ENCODE measurements around the gene UBXN2A. TPM values are rescaled to one million over a fixed set of nuclear protein-coding genes. Genes with fewer than 3 reads are reported as not detected.
"Not testable (repeated sequence)": the region's sequence is repeated elsewhere in the genome, so short reads cannot be mapped to it uniquely, and the experiment has no call there.

UBXN2A gene
- total RNA-seq, 1 experiment from 2014 or later, result 19.3 TPM

DNA sequence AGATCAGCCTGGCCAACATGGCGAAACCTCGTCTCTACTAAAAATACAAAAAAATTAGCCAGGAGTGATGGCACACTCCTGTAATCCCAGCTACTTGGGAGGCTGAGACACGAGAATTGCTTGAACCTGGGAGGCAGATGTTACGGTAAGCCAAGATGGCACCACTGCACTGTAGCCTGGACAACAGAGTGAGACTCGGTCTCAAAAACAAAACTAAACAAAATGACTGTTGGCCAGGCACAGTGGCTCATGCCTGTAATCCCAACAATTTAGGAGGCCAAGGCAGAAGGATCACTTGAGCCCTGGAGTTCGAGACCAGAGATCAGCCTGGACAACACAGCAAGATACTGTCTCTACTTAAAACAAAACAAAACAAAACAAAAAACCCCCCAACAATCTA, 102.9 kb downstream of the UBXN2A start:
- DNase-seq (ENCODE audit: low read depth), result not testable (repeated sequence)

DNA sequence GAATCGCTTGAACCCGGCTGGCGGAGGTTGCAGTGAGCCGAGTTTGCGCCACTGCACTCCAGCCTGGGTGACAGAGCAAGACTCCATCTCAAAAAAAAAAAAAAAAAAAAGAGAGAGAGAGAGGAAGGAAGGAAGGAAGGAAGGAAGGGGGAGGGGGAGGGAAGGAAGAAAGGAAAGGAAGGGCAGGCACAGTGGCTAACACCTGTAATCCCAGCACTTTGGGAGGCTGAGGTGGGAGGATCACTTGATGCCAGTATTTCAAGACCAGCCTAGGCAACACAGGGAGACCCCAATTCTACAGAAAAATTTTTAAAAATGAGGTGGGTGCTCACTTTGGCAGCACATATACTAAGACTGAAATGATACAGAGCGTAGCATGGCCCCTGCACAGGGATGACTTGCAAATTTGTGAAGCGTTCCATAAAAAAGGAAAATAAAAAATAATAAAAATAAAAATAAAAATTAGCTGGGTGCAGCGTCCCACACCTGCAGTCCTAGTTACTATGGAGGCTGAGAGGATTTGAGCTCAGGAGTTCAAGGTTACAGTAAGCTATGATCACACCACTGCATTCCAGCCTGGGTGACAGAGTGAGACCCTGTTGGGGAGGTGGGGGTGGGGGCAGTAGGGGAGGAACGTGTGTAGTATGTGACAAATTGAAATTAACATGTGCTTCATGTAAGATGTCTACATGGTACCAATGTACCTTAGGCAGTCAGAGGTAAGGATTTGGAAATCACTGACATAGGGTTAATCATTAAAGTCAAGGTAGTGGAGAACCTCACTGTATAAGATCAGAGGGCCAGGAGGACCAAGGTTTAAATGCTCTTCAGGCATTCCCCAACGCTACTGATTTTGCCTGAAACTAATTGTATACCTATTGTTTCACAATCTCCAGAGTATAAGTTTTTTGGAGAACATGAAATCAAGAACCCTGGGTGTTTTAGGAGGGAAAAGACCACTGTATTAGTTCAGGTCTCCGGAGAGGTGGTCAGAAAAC, 105.5 kb downstream of the UBXN2A start:
- DNase-seq (ENCODE audit: low read depth), result no peak

DNA sequence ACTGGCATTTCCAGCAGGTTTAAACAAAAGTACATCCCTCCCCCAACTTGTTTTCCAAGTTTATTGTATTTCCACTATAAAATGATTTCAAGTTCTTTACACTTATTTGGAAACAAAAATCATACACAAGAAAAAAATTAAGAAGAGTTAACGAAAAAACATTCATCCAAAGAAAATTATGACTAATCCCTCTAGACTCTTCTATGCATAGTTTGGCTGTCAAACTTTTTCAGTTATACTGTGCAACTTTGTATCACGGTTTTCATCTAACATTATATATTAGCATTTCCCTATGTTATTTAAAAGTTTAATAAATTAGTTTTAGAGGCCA, 106.3 kb downstream of the UBXN2A start:
- no peak for DNase-seq (ENCODE audit: low read depth)

DNA sequence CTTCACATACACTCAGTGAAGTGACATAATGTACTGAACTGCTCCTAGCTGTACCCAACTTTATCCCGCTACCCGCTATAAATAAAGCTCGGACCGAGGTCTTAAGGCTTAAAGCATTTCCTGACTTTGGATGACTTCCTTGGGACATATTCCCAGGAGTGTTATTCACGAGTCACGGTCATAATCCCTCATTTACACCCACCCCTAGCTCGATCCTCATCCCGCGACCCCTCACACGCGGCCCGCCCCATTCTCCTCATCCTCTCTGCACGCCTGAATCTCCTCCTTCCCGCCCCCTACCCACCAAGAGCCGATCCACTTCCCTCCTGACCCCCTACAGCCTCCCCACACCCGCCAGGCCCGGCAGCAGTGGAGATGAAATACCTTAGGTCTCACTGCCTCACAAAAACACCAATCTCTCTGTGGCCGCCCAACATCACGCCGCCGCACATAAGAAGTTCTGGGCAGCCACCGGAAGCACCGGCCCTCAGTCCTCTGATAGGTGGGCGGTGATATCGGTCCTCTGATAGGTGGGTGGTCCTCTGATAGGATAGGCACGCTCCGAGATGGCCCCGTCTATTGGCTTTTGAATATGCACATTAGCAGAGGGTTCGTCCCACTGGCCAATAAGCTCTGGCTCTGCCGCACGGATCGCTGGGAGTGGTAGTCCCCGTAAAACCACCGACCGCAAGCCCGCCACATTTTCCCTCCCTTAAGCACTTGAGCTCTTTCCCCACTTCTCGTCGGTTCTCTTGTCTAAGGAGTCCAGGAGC, 106.9 kb downstream of the UBXN2A start, which contains the start of gene WDCP:
TSS of gene WDCP (minus strand) at position 462 of the 773 bp plus-strand sequence. CDS start 7,897 bp downstream, outside the sequence.
- peak; percentile 98 for DNase-seq (ENCODE audit: low read depth)

DNA sequence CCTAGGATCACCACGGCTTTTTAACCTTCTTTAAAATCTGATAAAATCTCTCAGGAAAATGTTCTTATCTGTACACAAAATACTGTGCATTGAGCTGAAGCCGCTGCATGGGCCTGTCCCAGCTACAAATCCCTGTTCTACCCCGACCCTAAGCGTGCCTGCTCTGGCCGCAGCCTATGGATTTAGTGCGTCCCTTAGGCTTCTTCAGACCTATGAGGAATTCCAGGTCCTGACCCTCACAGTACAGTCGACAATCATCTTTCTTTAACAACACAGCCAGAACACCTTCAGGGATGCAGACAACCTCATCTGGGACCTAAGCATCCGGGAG, 107.4 kb downstream of the UBXN2A start:
- DNase-seq (ENCODE audit: low read depth), result no peak

DNA sequence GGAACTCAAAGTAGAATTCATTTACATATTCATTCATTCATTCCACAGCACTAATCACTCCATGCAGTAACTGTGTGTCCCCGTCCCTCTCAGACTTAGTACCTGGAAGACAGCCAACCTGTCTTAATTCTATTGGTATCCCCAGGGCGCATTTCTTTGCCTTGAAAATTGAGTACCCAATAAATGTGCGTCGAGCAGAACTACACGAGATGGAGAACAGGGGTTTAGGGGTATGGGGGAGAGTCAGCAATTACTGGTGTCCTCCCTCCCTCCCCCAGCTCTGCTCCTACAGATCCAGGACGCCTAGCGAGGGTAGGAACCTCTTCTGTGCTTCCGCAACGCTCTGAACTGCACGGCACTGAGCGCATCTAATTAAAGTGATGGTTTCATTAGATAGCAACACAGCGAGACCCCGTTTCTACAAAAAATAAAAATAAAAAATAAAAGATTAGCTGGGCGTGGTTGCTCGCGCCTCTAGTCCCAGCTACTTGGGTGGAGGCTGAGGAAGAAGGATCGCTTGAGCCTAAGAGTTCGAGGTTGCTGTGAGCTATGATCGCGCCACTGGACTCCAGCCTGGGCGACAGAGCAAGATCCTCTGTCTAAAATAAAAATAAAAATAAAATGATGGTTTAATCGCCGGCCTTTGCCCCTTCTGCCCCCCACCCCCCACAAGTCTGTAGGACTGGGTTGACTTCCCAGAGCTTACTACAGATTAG, 108.7 kb downstream of the UBXN2A start:
- no peak for DNase-seq (ENCODE audit: low read depth)

DNA sequence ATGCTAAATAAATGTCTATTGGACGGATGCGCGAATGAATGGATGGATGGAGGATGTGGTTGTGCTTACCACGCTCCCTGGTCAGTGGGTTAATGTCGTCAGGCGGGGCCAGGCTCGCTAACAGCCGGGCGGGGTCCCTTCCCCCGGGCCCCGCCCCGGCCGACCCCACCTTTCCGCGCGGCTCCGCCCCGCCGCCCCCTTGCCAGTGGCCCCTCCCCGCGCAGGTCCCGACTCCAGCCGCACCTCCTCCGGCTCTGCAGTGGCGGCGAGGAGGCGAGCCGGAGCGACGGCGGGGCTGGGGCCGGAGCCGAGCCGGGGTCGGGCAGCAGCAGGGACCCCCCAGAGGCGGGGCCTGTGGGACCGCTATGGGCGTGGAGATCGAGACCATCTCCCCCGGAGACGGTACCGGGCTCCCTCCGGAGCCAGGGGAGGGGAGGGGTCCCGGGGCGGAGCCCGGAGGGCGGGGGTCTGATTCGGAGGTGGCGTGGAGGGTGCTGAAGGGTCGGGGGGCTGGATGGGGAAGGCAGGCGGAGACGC, 109.3 kb downstream of the UBXN2A start, which contains the start of gene FKBP1B:
TSS of gene FKBP1B (plus strand) at position 257 of the 537 bp plus-strand sequence. CDS start at position 366, 109 bp downstream.
- peak; percentile 43 for DNase-seq (ENCODE audit: low read depth)

DNA sequence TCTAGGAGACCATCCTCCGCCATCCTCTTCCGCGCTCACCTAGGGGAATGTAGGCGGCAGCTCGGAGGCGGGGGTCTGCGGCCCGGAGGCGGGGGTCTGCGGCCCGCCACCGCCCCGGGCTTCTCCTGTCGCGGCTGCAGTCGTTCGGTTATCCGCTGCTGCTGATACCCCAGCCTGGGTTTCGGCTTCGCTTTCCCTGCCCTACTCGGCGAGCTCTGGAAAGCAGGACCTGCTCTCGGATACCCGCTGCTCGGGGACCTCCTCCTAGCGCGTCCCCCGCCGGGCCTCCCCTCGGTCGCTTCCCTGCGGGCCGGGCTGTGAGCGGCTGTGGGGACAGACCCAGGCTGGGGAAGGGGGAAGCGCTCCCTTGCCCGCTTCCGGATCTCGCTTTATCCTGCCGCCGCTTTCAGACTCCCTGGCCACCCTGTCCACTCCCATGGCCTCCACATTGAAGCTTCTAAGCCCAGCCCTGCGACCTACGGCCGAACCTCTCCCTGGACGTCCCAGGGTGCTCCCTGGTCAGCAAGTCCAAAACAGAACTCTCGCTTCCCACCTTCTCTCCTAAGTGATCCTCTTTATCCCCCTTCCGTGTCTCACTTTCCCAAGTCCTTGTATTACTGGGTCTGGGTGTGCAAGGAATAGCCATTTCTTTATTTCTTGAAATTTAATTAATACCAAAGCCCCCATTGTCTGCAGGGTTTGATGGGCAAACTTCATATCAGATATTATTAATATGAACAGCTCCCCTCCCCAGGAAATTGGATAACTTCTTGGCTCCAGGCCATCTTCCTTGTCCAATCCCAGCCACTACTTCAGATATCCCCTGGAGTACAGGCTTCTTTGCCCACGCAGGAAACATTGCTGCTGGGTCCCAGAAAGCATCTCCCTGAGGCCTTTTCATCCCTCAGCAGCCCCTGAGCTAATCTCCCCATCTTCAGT, 110.0 kb downstream of the UBXN2A start:
- no peak for DNase-seq (ENCODE audit: low read depth)

DNA sequence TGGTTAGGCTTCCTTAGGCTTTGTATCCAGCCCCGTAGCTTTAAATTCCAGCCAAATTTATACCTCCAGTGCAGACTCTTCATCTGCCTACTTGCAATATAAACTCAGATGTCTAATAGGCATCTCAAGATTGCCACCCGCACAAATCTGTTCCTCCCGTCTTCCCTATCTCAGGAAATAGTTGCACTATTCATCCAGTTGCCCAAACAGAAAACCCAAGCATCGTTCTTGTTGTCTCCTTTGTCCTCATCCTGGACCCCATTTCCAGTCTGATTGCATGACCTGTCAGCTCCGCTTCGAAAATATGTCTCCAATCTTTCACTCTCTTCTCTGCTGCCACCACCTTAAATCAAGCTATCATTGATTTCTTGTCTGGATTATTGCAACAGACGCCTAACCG, 111.6 kb downstream of the UBXN2A start:
- DNase-seq (ENCODE audit: low read depth), result no peak

DNA sequence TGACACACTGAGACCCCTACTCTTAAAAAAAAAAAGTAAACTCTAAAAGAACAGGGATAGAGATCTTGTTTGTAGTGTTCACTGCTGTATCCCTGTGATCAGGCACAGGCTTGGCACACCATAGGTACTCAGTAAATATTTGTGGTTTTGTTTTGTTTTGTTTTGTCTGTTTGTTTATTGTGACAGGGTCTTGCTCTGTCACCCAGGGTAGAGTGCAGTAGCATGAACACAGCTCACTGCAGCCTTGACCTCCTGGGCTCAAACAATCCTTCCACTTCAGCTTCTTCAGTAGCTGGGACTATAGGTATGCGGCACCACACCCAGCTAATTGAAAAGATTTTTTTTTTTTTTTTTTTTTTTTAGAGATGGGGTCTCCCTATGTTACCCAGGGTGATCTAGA, 112.7 kb downstream of the UBXN2A start:
- DNase-seq (ENCODE audit: low read depth), result no peak

Other genes starting within 250 kb of the UBXN2A start
- gene ATAD2B, start 13.3 kb upstream of the UBXN2A start, total RNA-seq (2014; rRNA removed), result 5.8 and 6.4 TPM in 2 replicates
- gene MFSD2B, start 69.6 kb downstream of the UBXN2A start, total RNA-seq (2014; rRNA removed), result 0.51 TPM in 1 of 2 replicates, not detected in the other
- gene WDCP, start 106.9 kb downstream of the UBXN2A start, total RNA-seq (2014; rRNA removed), result 12.3 and 14.3 TPM in 2 replicates
- gene FKBP1B, start 109.3 kb downstream of the UBXN2A start, total RNA-seq (2014; rRNA removed), result 9.3 and 11.7 TPM in 2 replicates
- 130 and 144 TPM in 2 replicates for gene SF3B6, start 135.9 kb downstream of the UBXN2A start, total RNA-seq (2014; rRNA removed)
- 101 and 119 TPM in 2 replicates for gene TP53I3, start 144.4 kb downstream of the UBXN2A start, total RNA-seq (2014; rRNA removed)
- gene PFN4, start 182.9 kb downstream of the UBXN2A start, total RNA-seq (2014; rRNA removed), result 0.63 and 1.7 TPM in 2 replicates
- gene FAM228B, start 183.0 kb downstream of the UBXN2A start, total RNA-seq (2014; rRNA removed), result 1.9 and 5.6 TPM in 2 replicates
- not detected in 2 replicates for gene FAM228A, start 234.6 kb downstream of the UBXN2A start, total RNA-seq (2014; rRNA removed)

Measured in LHCN-M2 (cell line).